Lung microvascular endothelial cell (primary cell): ENCODE data around the gene PLCG1. TPM values are rescaled to one million over a fixed set of nuclear protein-coding genes. Genes with fewer than 3 reads are reported as not detected.

ENCODE experiments used
- DNase-seq, 2 donors: peaks; one replicate each; pipeline versions ENCODE4 v3.0.0 to v3.0.0-alpha.2; 2010; ENCODE audit warnings: low read depth in 2 of 2
- total RNA-seq: library from RNA; depleted of rRNA; stranded (reverse); fragments of >200 nt; gene quantifications from 2 replicates; pipeline ENCODE4 v1.2.1, GENCODE V29; 2014

The PLCG1 gene
- total RNA-seq, 1 donor from 2014 or later = 160 TPM

GRCh38 chr20:41142245-41142644 lies 4.9 kb downstream of the PLCG1 start:
- no peak for DNase-seq

GRCh38 chr20:41142919-41143318 lies 5.6 kb downstream of the PLCG1 start:
- no peak for DNase-seq

DNA sequence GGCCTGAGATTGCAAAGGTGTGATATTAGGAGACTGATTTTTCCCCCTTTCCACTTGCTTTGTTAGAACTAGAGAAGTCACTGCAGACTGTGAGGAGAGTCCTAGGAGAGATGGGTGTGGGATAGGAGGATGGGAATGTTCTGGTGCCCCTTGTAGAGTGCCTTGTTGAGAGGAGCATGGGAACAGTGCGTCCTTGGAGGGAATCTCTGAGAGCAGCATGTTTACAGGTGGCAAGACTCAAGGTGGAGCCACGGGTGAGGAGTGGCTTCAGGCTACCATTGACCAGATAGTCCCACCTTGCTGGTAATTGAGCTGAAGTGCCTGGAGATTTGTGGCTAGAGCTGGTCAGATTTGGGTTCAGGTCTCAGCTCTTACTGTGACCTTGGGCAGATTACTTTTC lies 6.0 kb downstream of the PLCG1 start:
- DNase-seq = no peak

DNA sequence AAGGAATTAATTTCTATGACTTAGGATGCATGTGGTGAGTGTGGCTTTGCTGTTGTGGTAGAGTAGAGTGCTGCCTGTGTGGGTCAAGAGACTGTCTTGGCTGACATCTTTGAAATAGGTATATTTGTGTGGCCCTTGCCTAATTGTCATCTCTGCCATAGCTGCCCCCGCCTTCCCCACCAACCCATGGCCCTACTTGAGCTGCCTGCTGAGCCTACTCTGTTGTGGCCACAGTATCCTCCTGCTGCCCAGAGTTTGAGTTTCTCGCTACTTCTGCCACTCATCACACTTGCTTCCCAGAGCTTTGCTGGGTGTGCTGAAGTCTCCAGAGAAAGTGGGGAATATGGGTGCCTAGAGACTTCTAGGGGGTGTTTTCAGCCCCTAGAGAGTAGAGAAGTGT lies 8.0 kb downstream of the PLCG1 start:
- no peak for DNase-seq

GRCh38 chr20:41145821-41146620 lies 8.7 kb downstream of the PLCG1 start:
- DNase-seq = peak; percentile 60 to 73

DNA sequence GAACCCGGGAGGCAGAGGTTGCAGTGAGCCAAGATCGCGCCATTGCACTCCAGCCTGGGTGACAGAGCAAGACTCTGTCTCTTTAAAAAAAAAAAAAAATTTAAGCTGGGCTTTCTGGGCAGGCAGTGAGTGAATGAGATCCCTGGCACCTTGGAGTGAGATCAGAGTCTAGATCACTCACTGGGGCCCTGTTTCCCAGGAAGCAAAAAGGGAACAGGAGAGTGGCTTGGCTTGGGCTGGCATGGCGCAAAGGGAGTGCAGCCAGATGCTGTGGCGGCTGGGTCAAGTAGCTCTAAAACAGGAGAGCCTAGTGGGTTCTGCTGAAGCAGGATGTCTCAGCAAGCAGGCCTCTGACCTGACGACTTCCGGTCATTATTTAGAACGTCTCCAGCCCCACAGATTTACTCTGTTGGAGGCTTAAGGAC lies 10.4 kb downstream of the PLCG1 start:
- DNase-seq = peak in 1 of 2 donors; percentile 93

DNA sequence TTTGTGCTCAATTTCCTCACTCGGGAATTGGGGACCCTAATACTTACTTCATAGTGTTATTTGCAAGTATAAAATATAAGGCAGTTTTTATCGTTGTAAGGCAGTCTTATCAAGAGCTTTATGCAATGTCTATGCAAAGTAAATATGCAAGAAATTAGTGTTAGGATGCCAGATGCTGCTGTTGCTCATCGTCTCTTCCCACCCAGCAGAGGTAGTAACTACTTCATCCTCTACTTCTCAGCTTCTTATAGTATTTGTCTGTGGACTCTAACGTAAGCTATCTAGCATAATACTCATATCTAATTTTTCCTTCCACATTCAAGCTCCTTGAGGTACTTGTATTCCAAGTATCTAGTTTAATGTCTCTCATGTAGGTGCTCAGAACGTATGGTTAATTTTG lies 11.6 kb downstream of the PLCG1 start:
- no peak for DNase-seq

GRCh38 chr20:41150664-41151063 lies 13.3 kb downstream of the PLCG1 start:
- peak; percentile 69 to 95 for DNase-seq

GRCh38 chr20:41151134-41151869 lies 14.0 kb downstream of the PLCG1 start:
- DNase-seq = peak in 1 of 2 donors; percentile 37

DNA sequence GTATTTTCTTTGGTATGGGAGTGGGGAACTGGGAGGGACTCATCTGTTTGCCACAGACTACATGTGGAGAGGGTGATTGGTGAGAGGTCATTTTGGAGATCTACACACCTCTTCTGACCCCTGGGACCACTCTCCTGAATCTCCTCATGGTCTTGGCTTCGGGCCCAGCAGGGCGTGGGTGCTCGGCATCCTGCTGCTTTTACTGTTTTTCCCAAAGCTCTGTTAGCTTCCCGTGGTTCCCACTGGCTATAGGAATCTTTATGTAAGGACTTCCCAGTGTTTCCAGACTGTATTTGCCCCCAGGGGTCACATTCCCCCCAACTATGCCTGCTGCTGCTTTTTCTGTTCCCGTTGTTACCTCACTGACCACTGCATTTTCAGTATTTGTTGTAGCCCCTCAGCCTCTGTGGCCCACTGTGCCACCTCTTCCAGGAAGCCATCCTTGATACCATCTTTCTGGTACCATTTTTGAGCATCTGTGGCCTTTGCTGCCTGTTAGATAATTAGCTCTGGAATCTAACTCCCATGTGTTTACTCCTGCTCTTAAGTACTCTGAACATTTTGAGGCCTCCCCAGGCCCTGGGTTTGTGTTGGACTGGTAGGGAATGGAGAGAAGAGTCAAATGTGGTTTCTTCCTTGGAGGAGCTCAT lies 14.9 kb downstream of the PLCG1 start:
- DNase-seq = peak in 1 of 2 donors; percentile 43

DNA sequence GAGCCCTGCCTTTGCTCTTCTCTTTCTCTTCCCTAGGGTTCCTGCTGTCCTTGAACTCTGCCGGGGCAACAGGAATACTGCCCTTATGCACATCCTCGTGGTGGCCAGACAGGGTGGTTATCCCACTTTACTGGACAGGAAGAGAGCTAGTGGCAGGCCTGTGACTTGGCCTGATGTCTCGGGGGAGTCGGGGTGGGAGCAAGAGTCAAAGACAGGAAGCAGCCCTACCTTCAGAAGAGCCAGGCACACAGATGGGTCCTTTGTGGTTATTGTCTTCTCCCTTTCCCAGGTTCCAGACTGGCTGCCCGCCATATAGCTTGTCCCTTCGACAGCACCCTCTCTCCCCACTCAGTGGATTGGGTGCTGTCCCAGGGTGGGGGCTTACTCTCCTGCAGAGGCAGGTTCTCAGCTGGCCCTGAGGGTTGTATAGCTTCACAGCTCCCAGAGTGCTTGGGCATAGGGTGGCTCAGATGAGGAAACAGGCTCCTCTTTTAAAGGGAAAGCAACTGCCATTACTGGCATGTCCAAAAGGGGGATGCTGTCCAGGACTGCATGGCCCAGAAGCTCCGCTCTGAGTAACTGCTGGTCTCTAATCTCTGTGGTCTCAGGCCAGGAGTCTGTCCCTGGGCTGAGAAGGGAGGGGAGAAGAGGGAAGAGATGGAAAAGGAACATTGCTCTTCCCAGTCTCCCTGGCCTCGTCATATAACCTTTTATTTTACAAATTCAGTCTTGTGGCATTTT lies 17.3 kb downstream of the PLCG1 start:
- no peak for DNase-seq

GRCh38 chr20:41155261-41155660 lies 17.9 kb downstream of the PLCG1 start:
- DNase-seq = no peak

DNA sequence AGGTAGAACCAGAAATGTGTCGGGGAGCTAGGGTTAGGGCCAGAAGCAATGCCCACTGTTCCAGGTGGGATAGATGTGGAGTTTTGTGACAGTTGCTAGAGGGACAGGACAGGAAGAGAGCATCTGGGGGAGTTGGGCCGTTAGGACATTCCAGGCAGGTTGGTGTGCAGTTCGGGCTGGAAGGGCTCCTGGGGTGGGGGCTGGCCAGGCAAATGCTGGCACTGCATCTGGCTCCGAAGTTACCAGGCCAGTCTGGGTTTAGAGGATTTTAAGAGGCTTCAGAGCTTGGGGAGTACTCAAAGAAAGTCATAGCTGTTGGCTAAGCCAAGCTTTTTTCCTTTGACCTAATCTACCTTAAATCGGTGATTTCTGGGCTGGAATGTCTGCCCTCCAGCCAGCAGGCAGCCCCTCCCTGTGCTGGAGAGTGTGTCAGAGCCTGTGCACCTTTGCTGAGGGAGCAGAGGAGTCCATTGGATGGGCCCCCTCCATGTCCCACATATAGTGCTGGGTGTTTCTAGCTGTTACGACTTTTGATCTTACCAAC lies 20.8 kb downstream of the PLCG1 start:
- no peak for DNase-seq

- no peak for DNase-seq
Observed at GRCh38 chr20:41159547-41159946, 22.2 kb downstream of the PLCG1 start.

DNA sequence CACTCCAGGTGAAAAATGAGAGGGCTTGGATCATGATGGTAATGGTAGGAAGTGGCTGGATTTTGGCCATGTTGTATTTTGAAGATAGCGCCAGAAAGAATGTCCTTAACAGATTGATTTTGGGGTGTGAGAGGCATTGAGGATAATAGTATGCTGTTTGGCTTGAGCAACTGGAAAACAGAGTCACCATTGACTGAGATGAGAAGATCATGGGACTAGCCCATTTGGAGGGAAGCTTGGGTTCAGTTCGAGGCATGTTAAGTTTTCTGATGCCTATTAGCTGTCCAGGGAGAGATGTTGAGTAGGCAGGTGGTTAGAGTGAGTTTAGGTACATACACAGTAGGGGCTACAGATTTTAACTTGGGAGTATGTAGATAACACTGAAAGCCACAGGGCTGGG lies 23.3 kb downstream of the PLCG1 start:
- DNase-seq = no peak

- no peak for DNase-seq
Observed at GRCh38 chr20:41161886-41162285, 24.5 kb downstream of the PLCG1 start.

DNA sequence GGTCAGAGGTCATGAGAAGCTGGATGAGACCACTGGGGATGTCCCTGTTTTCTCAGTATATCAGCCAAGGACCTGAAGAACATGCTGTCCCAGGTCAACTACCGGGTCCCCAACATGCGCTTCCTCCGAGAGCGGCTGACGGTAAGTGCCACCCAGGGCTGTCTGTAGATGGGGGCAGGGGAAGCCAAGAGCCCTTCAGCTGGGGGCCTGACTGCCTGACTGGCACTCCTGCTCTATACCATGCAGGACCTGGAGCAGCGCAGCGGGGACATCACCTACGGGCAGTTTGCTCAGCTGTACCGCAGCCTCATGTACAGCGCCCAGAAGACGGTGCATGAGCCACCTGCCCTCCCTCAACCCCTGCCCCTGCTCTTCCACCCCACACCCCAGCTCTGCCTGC lies 25.1 kb downstream of the PLCG1 start:
- no peak for DNase-seq

DNA sequence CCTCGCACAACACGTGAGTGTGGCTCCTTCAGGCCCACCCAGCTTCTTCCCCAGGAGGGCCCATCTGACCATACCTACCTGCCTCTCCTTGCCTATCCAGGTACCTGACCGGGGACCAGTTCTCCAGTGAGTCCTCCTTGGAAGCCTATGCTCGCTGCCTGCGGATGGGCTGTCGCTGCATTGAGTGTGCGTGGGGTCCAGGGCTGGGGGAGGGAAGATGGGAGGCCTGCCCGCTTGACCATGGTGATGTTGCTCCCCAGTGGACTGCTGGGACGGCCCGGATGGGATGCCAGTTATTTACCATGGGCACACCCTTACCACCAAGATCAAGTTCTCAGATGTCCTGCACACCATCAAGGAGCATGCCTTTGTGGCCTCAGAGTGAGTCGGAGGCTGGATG lies 26.5 kb downstream of the PLCG1 start:
- no peak for DNase-seq

GRCh38 chr20:41165001-41165882 lies 27.9 kb downstream of the PLCG1 start:
- no peak for DNase-seq
